ENCODE data around the gene CHST6. TPM values are rescaled to one million over a fixed set of nuclear protein-coding genes. Genes with fewer than 3 reads are reported as not detected.

The CHST6 gene
- total RNA-seq, 1 experiment from 2014 or later, result 1.3 TPM

DNA sequence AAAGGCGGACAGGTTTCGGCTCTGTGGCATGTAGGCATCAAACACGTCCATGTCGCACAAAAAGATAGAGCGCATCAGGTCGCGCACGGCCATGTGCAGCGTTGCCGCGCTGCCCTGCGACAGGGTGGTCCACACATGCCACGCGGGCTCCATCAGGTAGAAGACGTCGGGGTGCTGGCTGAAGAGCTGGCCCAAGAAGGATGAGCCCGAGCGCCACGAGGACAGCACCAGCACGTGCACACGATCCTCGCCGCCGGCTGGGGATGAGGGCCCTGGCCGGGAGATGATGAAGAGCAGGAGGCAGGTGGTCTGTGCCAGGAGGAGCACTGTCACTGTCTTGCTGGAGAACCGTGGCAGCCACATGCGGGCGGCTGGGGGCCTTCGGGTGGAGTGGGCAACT is 34.7 kb upstream of the CHST6 start:
- Histone ChIP-seq H3K36me3 (ENCODE audit: control insufficient read depth, insufficient read depth, low read length) (no peaks in the 10 kb centered on the region), H3K4me1 (peaks cover 9% of the 10 kb centered on the region), H3K27me3 (replicated peaks; ENCODE audit: control insufficient read depth, insufficient read depth, low read length) (no peaks in the 10 kb centered on the region), H3K9me3 (no peaks in the 10 kb centered on the region), H3K4me3 (ENCODE audit: low read depth, low read length) (no peak overlapping the region)
- Mint-ChIP-seq H3K27ac (ENCODE audit: unreplicated experiment) (no peak overlapping the region), H3K9me3 (ENCODE audit: unreplicated experiment) (no peaks in the 10 kb centered on the region), H3K4me1 (ENCODE audit: low read depth, unreplicated experiment) (peaks cover 7% of the 10 kb centered on the region), H3K27me3 (ENCODE audit: insufficient read depth, unreplicated experiment) (no peaks in the 10 kb centered on the region), H3K4me3 (ENCODE audit: unreplicated experiment) (no peak overlapping the region), H3K36me3 (ENCODE audit: insufficient read depth, unreplicated experiment) (no peaks in the 10 kb centered on the region)
- DNase-seq, result no peak
- TF ChIP-seq, protein P1, sequence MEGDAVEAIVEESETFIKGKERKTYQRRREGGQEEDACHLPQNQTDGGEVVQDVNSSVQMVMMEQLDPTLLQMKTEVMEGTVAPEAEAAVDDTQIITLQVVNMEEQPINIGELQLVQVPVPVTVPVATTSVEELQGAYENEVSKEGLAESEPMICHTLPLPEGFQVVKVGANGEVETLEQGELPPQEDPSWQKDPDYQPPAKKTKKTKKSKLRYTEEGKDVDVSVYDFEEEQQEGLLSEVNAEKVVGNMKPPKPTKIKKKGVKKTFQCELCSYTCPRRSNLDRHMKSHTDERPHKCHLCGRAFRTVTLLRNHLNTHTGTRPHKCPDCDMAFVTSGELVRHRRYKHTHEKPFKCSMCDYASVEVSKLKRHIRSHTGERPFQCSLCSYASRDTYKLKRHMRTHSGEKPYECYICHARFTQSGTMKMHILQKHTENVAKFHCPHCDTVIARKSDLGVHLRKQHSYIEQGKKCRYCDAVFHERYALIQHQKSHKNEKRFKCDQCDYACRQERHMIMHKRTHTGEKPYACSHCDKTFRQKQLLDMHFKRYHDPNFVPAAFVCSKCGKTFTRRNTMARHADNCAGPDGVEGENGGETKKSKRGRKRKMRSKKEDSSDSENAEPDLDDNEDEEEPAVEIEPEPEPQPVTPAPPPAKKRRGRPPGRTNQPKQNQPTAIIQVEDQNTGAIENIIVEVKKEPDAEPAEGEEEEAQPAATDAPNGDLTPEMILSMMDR (IDR thresholded peaks at IDR 0.05; ENCODE audit: insufficient read depth in 1 of 2, low read depth in 1 of 2, low read length in 1 of 2, severe bottlenecking in 1 of 2, unreplicated experiment in 1 of 2), result no peak
- POLR2A ChIA-PET, result no interaction called here
- CTCF ChIA-PET, result no interaction called here
- intact Hi-C loops (cut with micrococcal nuclease; ENCODE audit: unreplicated experiment), result no loop called here
- no TSS peak for BruUV-seq (replicated peaks)

DNA sequence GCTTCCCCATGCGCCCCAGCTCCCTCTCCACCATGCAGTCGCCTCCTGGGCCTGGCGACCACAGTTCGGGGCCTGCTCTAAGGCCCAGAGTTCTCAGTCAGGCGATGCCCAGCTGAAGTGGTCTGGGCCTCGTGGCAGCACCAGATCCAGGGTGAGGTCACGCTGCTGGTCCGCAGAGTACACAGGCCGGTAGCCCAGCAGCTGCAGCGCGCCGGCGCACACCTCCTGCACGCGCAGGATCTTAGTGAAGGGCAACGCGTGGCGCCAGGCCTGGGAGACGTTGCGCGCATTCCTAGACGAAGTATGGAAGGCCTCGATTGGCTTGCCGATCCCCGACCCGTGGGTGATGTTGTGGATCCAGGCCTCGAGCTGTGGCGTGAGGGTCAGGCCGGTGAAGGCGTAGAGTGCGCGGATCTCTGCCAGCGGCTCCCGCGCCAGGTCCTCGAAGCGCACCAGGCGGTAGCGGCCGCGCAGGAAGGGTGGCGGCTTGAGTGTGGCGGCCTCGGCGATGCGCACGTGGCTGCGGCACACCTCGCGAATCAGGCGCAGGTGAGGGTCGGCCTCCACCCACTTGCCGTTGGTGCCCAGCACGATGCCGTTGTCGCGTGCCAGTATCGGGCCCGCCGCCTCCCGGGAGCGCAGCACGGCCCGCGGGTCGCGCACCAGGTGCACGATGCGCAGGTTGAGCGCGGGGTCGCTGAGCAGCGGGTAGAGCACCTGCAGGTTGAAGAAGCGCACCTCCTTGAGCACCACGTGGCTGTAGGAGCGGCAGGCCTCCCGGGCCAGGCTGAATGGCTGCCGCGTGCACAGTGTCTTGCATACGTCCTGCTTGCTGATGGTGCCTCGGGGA is 34.0 kb upstream of the CHST6 start:
- Histone ChIP-seq H3K27me3 (replicated peaks; ENCODE audit: control insufficient read depth, insufficient read depth, low read length) (no peaks in the 10 kb centered on the region), H3K4me1 (peaks cover 9% of the 10 kb centered on the region), H3K4me3 (ENCODE audit: low read depth, low read length) (no peak overlapping the region), H3K9me3 (no peaks in the 10 kb centered on the region), H3K36me3 (ENCODE audit: control insufficient read depth, insufficient read depth, low read length) (no peaks in the 10 kb centered on the region)
- Mint-ChIP-seq H3K9me3 (ENCODE audit: unreplicated experiment) (no peaks in the 10 kb centered on the region), H3K27ac (ENCODE audit: unreplicated experiment) (peak overlapping the region; percentile 55), H3K4me1 (ENCODE audit: low read depth, unreplicated experiment) (peaks cover 7% of the 10 kb centered on the region), H3K36me3 (ENCODE audit: insufficient read depth, unreplicated experiment) (no peaks in the 10 kb centered on the region), H3K4me3 (ENCODE audit: unreplicated experiment) (no peak overlapping the region), H3K27me3 (ENCODE audit: insufficient read depth, unreplicated experiment) (no peaks in the 10 kb centered on the region)
- ChIA-PET CTCF (no interaction called here), POLR2A (no interaction called here)
- TF ChIP-seq, protein P1 (IDR thresholded peaks at IDR 0.05; ENCODE audit: insufficient read depth in 1 of 2, low read depth in 1 of 2, low read length in 1 of 2, severe bottlenecking in 1 of 2, unreplicated experiment in 1 of 2), result no peak
- DNase-seq, result peak in 1 of 2 experiments; percentile 7
- no TSS peak for BruUV-seq (replicated peaks)
- intact Hi-C loops (cut with micrococcal nuclease; ENCODE audit: unreplicated experiment), result no loop called here

DNA sequence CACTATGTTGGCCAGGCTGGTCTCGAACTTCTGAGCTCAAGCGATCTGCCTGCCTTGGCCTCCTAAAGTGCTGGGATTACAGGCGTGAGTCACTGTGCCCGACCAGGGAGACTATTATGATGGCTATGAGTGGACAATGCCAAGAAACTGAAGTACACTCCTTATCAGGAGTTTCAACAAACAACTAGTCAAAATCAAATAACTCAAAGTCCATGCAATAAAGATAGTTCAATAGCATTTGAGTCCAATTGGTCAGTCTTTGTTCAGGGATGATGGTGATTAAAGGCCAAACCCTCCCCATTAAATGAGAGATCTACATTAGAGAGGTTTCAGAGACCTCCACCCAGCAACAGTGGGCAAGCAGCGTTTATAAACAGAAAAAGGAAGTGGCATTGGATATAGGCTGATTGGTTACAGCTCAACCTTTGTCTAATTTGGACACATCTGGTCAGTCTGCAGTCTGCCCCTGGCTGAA is 32.6 kb upstream of the CHST6 start:
- peak overlapping the region; percentile 84 for H3K27ac Mint-ChIP-seq (ENCODE audit: unreplicated experiment)
- TF ChIP-seq, protein P1 (IDR thresholded peaks at IDR 0.05; ENCODE audit: insufficient read depth in 1 of 2, low read depth in 1 of 2, low read length in 1 of 2, severe bottlenecking in 1 of 2, unreplicated experiment in 1 of 2), result no peak
- DNase-seq, result peak; percentile 74 to 83

More for the DNA sequence above, 32.6 kb upstream of the CHST6 start:
- Histone ChIP-seq H3K27me3 (replicated peaks; ENCODE audit: control insufficient read depth, insufficient read depth, low read length) (no peaks in the 10 kb centered on the region), H3K36me3 (ENCODE audit: control insufficient read depth, insufficient read depth, low read length) (no peaks in the 10 kb centered on the region), H3K4me3 (ENCODE audit: low read depth, low read length) (no peak overlapping the region), H3K4me1 (peaks cover 9% of the 10 kb centered on the region), H3K9me3 (no peaks in the 10 kb centered on the region)
- CTCF ChIA-PET, result interaction anchor here (1.0 kb wide), 1 partner anchor 10 kb away, joined by 17 read pairs; no protein-coding TSS in a partner anchor
- no TSS peak for BruUV-seq (replicated peaks)
- Mint-ChIP-seq H3K9me3 (ENCODE audit: unreplicated experiment) (no peaks in the 10 kb centered on the region), H3K36me3 (ENCODE audit: insufficient read depth, unreplicated experiment) (no peaks in the 10 kb centered on the region), H3K27me3 (ENCODE audit: insufficient read depth, unreplicated experiment) (no peaks in the 10 kb centered on the region), H3K4me1 (ENCODE audit: low read depth, unreplicated experiment) (peaks cover 7% of the 10 kb centered on the region), H3K4me3 (ENCODE audit: unreplicated experiment) (no peak overlapping the region)
- POLR2A ChIA-PET, result interaction anchor here (0.9 kb wide), 1 partner anchor 10 kb away, joined by 4 read pairs; no protein-coding TSS in a partner anchor
- intact Hi-C loops (cut with micrococcal nuclease; ENCODE audit: unreplicated experiment), result loop anchor here (1.0 kb wide), 2 partner anchors 11 to 22 kb away; no protein-coding TSS in a partner anchor
